ENCODE data around the gene MLLT3.

- TF ChIP-seq, protein P1, sequence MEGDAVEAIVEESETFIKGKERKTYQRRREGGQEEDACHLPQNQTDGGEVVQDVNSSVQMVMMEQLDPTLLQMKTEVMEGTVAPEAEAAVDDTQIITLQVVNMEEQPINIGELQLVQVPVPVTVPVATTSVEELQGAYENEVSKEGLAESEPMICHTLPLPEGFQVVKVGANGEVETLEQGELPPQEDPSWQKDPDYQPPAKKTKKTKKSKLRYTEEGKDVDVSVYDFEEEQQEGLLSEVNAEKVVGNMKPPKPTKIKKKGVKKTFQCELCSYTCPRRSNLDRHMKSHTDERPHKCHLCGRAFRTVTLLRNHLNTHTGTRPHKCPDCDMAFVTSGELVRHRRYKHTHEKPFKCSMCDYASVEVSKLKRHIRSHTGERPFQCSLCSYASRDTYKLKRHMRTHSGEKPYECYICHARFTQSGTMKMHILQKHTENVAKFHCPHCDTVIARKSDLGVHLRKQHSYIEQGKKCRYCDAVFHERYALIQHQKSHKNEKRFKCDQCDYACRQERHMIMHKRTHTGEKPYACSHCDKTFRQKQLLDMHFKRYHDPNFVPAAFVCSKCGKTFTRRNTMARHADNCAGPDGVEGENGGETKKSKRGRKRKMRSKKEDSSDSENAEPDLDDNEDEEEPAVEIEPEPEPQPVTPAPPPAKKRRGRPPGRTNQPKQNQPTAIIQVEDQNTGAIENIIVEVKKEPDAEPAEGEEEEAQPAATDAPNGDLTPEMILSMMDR (conservative IDR thresholded peaks at IDR 0.05; ENCODE audit: low read length) = no peak
- no peak for TF ChIP-seq EZH2phosphoT487 (IDR thresholded peaks at IDR 0.05; ENCODE audit: borderline replicate concordance)
Observed at GRCh38 chr9:20634895-20635294, 12.6 kb upstream of the MLLT3 start.

Data from Loucy (cell line).